Uterus (tissue), 2 donors: ENCODE measurements around the gene MFRP.

Source experiments
- CTCF ChIP-seq, 4 experiments: fragments of 200-600 bp in 2 of 4; fragments of 450-650 bp in 2 of 4; sonication (generic) in 2 of 4; IDR thresholded peaks; one replicate each; pipeline ENCODE4 v1.5.1; 2016 to 2019; ENCODE audit warnings: antibody characterized with exemption in 4 of 4, mild to moderate bottlenecking in 2 of 4, moderate library complexity in 1 of 4
- POLR2A ChIP-seq, 2 donors: fragments of 450-650 bp; IDR thresholded peaks; one replicate each; pipeline ENCODE4 v1.6.1; 2016; ENCODE audit warnings: antibody characterized with exemption in 2 of 2, mild to moderate bottlenecking in 1 of 2, moderate library complexity in 1 of 2

- TF ChIP-seq CTCF (IDR thresholded peaks at IDR 0.05) (no peak), POLR2A (IDR thresholded peaks at IDR 0.05) (no peak)
Observed at GRCh38 chr11:119299416-119299815, 47.1 kb downstream of the MFRP start.
